Fibroblast of skin of left biceps (primary cell): Measurements from ENCODE around the gene HOXD11.
A peak's percentile ranks its signal among the peaks of the same experiment; 100 is the strongest.

Source experiments
- DNase-seq, 2 experiments: peaks; one replicate each; pipeline ENCODE4 v3.0.0-alpha.2; 2013; ENCODE audit warnings: low read depth in 2 of 2

Gene HOXD11

DNA sequence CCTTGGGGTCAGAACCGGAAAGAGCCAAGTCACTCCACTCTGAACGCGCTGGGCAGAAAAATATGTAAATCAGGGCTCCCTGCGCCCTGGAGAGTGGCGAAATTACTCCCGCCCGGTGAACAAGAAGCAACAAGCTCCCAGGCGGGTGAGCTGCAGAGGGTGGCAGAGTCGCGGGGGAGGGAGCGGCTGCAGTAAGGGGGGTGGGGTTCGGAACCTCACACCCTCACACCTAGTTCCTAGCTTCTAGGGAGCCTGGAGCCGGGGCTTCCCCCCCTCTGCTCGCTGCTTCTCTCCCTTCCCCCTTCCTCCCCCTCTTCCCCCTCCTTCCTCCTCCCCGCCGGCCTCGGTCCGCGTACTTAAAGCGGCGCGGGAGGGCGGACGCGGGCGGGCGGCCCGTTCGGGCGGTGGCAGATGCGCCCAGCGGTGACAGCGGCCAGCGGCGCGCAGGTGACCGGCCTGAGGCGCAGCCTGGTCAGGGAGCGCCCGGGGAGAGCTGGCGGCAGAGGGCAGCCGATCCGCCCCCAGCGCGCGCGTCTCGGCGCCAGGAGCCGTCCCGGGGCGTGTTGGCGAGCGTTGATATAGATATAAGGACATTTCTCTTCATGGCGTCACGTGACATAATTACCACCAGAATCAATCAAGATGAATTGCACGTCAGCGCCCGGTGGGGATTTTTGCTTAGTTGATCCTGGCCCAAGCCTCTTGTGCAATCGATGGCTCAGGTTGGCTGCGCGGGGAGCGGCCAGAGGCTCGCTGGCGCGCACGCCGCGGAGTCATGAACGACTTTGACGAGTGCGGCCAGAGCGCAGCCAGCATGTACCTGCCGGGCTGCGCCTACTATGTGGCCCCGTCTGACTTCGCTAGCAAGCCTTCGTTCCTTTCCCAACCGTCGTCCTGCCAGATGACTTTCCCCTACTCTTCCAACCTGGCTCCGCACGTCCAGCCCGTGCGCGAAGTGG is at the start of gene HOXD11:
HOXD11 (plus strand) TSS at position 700 of the 959 bp plus-strand sequence; CDS start at position 776, 76 bp downstream.
- DNase-seq, result peak in 1 of 2 experiments; percentile 58

DNA sequence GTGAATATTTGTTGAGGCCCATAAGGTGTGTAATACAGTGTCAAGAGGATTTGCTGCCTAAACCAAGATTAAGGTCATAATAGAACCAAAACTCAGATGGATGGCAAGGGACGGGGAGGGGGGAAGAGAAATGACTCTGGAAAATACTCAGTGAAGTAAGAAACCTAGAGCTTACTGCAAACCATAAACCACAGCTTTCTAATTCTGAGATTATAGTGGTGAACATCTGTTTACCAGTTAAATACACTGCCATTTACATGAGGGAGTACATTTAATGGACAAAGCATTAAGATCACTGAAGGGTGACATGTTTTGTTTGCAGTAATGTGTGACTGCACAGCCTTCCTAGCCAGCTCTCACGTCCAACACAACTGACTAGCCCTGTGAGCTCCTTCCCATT is 43.1 kb upstream of the HOXD11 start:
- no peak for DNase-seq

DNA sequence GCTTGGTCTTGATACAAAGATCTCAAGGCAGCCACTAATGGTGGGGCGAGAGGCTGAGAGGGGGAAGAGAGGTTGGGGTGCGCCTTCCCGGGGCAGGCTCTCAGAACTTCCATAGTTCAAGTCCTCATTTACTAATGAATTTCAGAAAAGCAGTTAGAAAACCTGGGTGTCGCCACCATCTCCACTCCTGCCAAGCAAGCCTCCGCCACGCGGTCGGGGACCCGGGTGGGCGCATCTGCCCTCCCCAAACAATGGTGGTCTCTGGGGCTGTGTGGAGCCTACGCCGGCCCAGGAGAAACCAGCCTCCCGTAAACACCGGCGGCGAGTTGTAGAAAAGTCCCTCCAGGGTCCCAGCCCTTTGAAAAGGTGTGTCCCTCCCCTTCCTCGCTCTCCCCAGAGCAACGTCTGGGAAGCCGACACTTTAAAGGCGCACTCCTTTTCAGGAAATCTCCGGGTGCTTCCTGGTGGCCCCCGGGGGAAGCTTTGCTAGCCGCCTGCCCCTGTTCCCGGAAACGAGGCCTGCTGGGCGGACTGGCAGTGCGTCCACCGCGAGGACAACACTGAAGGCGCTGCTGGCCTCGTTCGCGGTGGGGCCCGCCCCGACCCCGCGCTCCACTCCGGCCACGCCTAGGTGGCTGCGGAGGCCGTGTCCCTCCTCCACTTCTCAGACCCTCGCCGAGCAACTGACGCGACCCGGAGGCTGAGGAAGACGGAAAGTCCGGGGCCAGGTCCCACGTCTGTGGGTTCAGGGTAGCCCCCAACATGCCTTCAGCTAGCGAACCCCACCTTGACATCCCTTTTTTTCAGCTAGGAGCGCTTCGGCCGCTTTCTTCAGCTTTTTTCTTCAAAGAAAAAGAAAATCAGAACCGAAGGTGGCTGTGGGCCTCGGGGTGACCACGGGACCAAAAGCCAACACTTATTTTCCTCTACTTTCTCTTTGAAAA is 40.2 kb upstream of the HOXD11 start:
- DNase-seq, result no peak

DNA sequence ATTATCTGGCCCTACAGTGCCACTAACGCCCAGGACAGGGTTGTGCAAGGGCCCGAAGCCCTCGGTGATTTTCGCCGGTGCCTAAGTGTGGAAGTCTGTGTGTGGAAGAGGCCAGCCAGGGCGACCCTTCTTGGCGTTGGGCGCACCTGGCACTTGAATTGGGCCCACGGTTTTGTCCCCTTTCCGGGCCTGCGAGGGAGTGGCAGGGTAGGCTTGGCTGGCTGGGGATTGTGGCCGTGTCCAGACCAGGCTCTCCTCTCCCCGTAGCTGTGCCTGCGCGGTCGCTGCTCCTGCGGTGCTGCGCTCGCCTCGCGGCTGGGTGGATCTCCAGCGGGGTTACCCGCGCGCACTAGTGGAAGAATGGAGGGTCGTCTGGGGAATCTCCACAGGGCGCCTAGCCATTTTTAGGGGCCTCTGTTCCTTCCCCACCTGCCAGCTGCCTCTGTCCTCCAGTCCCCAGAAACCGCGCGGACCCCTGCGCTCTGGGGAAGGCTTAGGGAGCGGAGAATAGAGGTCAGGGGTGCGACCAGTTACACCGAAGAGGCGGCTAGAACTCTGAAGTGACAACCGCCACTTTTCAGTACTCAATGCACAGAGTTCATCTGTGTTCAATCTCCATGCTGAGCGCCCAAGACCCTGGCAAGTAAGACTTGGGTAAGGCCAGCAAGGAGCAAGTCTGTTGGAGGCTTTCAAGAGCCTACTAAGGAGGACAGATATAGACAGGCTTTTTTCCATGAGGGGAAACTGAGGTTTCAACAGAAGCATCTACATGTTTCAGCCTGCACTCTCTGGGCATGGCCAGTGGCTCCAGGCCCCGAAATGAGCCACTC is 39.3 kb upstream of the HOXD11 start:
- no peak for DNase-seq

DNA sequence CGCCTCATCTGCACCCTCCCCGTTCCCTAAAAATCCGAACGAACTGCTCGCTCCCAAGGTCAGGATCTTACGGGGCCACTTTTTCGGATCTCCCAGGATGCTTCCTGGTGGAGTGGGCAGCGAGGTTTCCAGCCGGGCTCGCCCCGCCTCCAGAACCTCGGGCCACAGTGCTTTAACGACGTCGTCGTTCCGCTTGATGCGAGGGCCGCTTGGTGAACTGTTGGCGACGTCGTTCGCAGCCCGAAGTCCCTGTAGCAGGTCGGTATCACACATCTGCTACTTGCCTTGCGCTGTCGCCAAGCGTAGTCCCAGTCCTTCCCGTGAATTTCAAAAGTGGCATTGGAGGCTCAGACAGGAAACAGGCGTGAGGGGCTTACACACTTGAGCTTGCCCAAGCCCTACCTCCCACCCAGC is 38.7 kb upstream of the HOXD11 start:
- DNase-seq, result no peak

DNA sequence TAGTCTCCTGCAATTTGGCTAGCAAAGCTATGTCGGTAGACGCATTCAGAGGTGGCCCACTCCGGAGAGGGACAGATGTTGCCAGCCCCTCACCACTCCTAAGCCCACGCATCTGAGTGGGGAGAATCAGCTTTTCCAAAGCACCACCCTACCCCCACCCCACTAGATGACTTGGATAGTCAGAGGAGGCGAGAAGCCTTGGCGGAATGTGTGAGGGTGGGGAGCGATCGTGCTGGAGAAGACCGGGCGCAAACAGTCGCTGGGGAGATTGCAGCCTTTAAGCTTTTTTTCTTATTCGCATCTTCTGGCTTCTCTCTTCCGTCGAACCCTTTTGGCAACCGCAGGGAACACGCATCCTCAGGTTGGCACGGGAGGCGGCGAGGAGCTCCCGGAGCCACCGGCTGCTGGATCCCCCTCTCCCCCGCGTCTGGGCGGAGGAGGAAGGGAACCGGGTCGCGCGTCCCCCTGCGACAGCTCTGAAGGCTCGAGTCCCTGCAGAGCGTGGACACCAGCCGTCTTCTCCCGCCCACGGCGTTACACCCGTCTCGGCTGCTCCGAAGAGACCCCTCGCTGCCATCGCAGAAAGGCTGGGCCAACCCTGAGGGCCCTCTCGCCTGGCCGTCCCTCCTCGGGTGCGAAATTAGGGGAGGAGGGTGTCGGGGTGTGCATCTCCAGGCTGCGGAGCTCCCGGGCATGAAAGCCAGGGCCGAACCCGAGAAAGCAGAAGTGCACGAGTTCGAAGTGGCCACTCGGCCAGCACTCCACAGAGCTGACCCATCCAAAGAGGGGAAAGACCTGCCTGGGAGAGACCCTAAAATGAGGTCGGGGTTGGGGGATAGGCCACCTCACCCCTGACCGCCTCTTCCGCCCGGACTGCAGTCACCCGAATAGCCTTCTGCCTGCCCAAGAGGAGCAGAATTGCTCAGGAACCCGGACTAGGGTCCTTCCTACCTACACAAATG is 35.5 kb upstream of the HOXD11 start:
- DNase-seq, result no peak

DNA sequence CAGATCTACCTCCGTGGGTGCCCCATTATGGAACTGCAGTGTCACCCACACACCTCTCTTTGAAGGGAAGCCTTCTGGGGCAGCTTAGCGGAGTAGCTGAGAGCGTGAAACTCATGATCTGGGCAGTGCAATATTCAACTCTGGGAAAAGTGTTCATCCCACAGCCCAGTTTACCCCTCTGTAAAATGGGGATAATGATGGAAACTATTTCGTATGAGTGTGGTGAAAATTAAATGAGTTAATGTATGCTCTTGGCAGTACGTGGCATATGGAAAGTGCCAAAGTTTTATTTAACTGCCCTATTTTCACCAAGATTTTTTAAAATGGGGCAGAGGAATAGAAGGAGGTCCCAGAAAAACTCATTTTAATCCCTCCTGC is 34.8 kb upstream of the HOXD11 start:
- no peak for DNase-seq

DNA sequence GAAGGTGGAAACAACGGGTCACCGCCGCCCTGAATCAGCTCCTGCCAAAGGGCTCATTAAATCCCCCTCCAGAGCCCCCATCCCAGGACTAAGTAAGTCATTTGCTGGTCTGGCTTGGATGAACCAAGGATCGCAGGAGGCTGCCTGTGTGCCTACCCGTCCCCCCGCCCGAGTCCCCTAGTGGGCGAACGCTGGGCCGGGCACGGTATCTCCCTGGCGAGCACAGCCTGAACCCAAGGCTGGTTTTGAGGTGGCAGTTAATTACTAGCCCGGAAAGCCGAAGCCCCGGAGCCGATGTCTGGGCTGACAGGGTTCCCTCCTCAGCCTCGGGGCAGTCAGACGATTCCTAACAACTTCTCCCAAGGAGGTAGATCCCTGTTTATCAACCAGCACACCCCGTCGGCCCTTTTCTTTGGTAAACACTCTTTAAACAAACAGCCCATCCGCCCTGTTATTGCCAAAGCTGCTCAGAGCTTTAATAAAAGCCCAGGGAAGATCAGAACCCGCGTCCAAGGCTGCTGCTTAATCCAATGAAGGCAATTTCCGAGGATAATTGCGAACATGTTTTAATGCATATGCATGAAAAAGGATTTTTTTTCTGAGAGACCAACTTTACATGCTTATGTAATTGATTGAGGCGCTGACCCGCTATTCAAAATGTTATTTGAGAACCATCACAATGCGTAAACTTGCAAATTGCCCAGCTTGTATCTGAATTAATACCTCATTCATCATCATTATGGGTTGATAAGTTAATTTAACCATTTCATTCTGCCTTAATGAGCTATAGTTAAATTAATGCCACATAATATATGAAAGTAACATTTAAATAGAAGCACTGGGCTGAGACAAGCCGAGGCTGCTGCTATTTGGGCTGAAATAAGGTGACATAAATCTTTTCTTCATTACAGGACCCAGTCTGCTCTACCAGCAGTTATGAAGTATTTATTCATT is 33.9 kb upstream of the HOXD11 start:
- no peak for DNase-seq

DNA sequence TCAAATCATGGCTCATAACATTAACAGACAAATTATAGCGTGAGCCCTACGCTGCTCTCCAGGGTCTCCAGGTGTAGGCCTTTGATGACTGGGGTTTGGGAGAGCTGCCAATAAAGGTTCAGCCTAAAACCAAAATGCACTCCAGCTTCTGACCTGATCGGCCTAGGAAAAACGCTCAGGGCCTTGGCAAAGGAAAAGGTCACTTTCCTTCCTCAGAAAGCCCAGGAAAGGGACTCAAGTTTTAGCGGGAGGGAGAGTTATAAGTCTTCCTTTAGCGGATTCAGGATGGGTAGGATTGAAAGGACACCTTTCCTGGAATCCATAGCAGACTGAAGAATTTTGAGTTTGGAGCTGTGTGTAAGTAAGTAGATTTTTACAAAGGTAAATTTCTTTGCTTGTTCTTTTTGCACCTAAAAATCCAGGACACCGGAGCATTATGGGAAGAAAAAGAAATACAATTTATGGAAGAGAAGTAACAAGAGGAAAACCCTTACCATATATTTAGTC is 32.1 kb upstream of the HOXD11 start:
- no peak for DNase-seq

DNA sequence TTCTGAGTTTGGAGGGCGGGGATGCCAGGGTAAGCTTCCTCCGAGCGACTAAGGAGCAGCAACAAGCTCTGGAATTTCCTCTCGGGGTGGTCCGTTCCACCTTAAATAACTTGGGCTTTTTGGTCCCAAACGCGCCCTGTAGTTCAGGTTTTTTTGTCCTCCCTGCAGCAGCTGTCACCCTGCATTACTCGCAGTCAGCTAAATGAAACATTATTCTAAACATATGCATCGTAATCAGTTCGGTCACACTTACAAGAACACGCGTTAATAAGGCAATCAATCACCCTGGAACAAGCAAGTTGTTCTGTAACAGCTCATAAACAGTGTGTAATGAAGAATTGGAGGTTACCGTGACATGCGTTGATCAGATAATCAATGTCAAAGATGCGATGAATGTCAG is 31.6 kb upstream of the HOXD11 start:
- no peak for DNase-seq

DNA sequence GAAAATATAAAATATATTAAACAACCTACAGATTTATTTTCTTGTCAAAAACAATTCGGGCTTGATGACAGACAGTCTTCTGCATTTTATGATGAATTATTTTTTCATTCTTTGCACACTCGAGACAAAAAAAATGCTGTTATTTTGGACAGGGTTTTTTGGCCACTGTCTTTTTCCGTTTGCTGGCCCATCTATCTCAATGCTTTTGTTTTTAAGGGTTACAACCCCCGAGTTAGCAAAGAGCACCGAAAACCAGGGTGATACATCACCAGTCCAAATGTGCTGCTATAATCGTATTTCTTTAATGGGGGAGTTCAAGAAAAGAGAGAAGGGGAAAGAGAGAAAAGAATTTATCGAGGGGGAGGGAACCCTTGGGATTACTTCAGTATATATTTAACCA is 31.0 kb upstream of the HOXD11 start:
- no peak for DNase-seq

DNA sequence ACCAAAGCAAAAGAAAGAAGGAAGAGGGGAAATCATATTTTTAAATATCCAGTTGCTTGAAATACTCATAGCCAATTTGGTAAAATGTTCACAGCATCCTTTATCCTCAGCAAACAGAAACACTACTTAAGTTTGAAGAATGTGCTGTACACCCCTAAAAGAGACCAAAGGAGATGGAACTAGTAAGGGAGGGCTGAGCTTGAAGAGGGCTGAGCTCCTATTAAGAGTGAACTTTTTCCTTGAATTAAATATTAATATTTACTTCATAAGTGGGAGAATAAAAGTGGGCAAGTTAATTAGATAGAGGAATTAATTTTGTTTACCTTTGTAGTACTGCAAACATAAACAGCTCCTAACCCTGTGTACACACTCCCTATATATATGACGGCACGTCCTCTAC is 30.3 kb upstream of the HOXD11 start:
- DNase-seq, result no peak

DNA sequence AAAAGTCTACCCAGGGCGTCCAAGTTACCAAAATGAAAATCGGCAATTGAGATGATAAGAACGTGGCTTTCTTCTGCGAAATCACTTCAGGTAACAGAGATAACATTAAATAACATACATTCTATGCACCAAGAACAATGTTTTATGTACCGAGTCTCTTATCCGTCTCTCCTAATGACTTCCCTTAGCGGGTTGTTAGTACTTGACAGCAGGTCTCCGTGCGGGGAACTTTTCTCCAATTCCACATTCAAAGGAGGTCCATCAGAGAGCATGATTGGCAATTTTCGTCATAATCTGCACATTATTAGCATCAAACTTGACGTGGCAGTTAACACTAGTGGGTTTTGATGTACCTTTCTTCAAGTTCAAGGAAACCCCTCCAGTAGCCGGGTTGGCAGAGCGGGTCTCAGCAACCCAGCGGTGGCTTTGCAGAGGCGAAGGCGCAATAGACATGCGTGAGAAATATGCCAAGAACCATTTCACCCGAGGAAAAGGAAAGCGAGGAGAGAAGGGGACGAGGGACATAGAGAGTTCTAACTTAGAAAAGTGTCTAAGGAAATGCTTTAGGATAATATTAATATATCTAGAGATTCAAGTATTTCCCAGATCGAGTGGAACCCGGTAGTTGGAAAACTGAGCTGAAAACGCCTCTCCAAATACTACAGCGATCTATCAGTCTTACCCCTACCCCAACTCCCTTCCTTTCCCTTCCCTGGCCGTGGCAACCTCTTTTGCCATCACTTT is 28.4 kb upstream of the HOXD11 start:
- no peak for DNase-seq

DNA sequence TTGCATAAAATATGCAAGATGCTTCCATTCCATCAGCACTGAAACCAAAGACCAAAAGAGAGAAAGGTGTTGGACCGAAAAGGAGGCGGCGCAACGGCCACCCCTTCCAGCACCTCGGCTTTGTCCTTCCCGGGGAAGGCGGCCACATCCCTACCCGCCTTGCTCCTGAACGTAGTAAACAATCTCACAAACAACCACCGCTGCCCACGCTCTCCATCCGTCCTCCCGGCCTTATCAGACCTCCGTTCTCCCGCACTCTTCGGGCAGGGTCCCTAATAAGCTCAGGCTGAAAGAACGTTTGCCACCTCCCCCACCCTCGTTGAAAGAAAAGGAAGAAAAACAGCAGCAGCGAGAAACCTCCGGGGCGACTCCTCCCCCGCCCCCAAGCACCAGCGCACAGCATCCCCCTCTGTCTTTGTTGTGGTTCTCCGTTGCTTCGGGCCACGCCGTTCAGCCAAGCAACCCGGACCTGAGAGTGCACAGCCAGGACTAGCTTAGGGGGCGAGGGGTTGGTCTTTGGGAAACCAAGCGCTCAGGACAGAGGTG is 27.7 kb upstream of the HOXD11 start:
- no peak for DNase-seq

DNA sequence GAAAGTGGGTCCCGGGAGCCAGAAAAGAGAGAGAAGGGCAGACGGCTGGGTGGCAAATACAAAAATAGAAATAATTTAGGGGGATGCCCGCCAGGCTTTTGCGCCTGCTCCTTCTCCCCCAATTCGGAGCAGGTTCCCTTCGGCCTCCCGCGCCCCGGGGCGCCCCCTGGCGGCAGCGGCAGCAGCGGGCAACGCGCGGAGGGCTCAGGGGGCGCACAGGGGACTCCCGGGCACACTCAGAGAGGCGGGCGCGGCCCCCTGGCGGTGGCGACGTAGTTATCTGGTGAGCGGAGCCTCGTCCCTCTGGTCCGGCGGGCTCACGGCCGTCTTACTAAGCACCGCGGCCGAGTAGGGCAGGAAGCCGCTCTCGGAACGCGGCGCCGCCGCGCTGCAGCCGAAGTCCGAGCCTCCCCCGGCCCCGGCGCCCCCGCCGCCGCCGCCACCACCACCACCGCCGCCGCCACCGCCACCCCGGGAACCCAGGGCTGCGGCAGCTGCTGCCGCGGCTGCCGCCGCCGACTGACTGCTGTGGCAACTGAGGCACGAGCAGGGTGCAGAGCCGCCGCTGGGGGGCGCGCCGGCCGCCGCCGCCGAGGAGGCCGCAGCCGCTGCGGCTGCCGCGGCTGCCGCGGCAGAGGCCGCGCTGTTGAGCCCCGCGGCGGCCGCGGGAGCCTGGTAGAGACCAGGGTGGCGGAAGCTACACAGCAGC is 27.1 kb upstream of the HOXD11 start:
- no peak for DNase-seq

DNA sequence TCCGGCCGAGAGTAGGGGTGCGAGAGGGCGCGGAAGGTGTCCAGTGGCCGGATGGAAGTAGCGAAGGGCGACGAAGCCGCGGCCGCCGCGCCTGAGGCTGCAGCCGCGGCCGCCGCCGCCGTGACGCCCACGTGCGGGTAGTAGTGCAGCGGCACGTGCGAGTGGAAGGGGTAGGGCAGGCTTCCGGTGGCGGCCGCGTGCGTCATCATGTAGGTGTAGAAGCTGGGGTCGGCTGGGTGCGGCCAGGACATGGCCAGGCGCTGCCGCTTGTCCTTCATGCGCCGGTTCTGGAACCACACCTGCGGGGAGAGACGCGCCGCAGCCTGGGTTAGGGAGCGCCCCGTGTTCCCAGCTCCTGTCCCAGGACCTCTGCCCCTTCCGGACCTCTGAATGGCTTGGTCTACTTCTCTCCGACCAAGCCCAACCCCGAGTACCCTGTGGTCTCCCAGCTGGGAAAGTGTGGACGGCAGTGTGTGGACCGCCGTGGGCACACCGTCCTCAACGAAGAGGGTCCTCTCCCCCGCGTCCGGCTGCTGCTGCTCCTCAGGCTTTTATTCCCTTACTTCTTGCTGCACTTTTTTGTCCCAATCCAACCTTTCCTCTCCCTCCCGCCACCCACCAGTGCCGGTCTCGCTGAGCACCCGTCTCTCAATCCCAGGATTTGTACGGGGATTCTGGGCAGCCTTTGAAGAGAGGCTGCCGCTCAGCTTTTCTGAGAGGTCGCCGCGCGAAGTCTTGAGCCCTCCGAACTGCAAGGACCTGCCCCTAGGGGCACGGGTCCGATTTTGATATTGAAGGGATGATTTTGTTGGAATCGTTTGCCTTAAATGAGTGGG is 26.3 kb upstream of the HOXD11 start:
- no peak for DNase-seq
